Loucy (cell line): ENCODE data around the gene ST3GAL3.

Experiments used
- H2AFZ ChIP-seq: fragments of 200-600 bp; sonication (generic); 2 replicates; pipeline ENCODE4 v1.6.0; 2016; ENCODE audit warnings: antibody characterized with exemption, mild to moderate bottlenecking, low read length, moderate library complexity
- H3F3A ChIP-seq: fragments of 200-600 bp; 2 replicates; pipeline ENCODE4 v1.6.0; 2016; ENCODE audit warnings: antibody characterized with exemption, low read depth, mild to moderate bottlenecking
- H3K27me3 ChIP-seq: fragments of 200-600 bp; sonication (generic); 2 replicates; pipeline ENCODE4 v1.6.1; 2014; ENCODE audit warnings: low read length, mild to moderate bottlenecking; ENCODE audit not compliant: insufficient read depth, poor library complexity, severe bottlenecking
- H3K36me3 ChIP-seq: fragments of 200-600 bp; sonication (generic); 2 replicates; pipeline ENCODE4 v1.6.1; 2016; ENCODE audit warnings: low read length; ENCODE audit not compliant: insufficient read depth
- H3K4me1 ChIP-seq: fragments of 200-600 bp; sonication (generic); 2 replicates; pipeline ENCODE4 v1.5.1; 2014; ENCODE audit warnings: low read length, mild to moderate bottlenecking; ENCODE audit not compliant: insufficient read depth, poor library complexity, severe bottlenecking
- H3K4me2 ChIP-seq: fragments of 200-600 bp; sonication (generic); 2 replicates; pipeline ENCODE4 v1.6.0; 2014; ENCODE audit warnings: antibody characterized with exemption, low read length, low read depth, mild to moderate bottlenecking; ENCODE audit not compliant: poor library complexity, severe bottlenecking
- H3K4me3 ChIP-seq: fragments of 200-600 bp; sonication (generic); 2 replicates; pipeline ENCODE4 v1.5.1; 2014; ENCODE audit warnings: low read length, mild to moderate bottlenecking, mixed read lengths; ENCODE audit not compliant: poor library complexity, severe bottlenecking
- H3K79me2 ChIP-seq: fragments of 200-600 bp; sonication (generic); 2 replicates; pipeline ENCODE4 v1.6.1; 2014; ENCODE audit warnings: low read length; ENCODE audit not compliant: insufficient read depth
- H3K9ac ChIP-seq: fragments of 200-600 bp; sonication (generic); 2 replicates; pipeline ENCODE4 v1.6.0; 2014; ENCODE audit warnings: mild to moderate bottlenecking, low read depth, low read length, moderate library complexity; ENCODE audit not compliant: poor library complexity, severe bottlenecking
- H3K9me2 ChIP-seq: fragments of 200-600 bp; sonication (generic); replicated peaks from 2 replicates; pipeline ENCODE4 v1.6.1; 2016; ENCODE audit warnings: low read depth, low read length, mixed read lengths
- H3K9me3 ChIP-seq: fragments of 200-600 bp; sonication (generic); 2 replicates; pipeline ENCODE4 v1.6.1; 2014; ENCODE audit warnings: mild to moderate bottlenecking, antibody characterized with exemption, low read length, low read depth; ENCODE audit not compliant: insufficient read depth
- H4K20me1 ChIP-seq: fragments of 200-600 bp; sonication (generic); 2 replicates; pipeline ENCODE4 v1.6.0; 2014; ENCODE audit warnings: antibody characterized with exemption, low read length, mild to moderate bottlenecking; ENCODE audit not compliant: insufficient read depth, poor library complexity, severe bottlenecking
- CTCF ChIP-seq: fragments of 200-600 bp; sonication (generic); conservative IDR thresholded peaks from 2 replicates; pipeline ENCODE4 v1.5.1; 2014; ENCODE audit warnings: mild to moderate bottlenecking, antibody characterized with exemption, low read length
- EZH2phosphoT487 ChIP-seq: fragments of 200-600 bp; IDR thresholded peaks from 2 replicates; pipeline ENCODE4 v1.6.1; 2018; ENCODE audit warnings: antibody characterized with exemption, mild to moderate bottlenecking, moderate library complexity, borderline replicate concordance

Gene ST3GAL3

GRCh38 chr1:43783096-43783670 lies 75.8 kb downstream of the ST3GAL3 start:
- TF ChIP-seq EZH2phosphoT487 (no peak), CTCF (no peak)
- no peaks in the 10 kb centered on the region for H3K36me3 ChIP-seq
- peaks cover 36% of the 10 kb centered on the region for H3K4me1 ChIP-seq
- no peaks in the 10 kb centered on the region for H4K20me1 ChIP-seq
- no peak overlapping the region for H3K4me3 ChIP-seq
- H3F3A ChIP-seq = no peaks in the 10 kb centered on the region
- H3K9me3 ChIP-seq = 0 out of 2 replicates have a peak, but pooled peaks cover 6% of the 10 kb centered on the region
- no peaks in the 10 kb centered on the region for H3K9me2 ChIP-seq
- H2AFZ ChIP-seq = no peak overlapping the region
- H3K4me2 ChIP-seq = peak overlapping the region; percentile 9
- H3K79me2 ChIP-seq = no peaks in the 10 kb centered on the region
- no peaks in the 10 kb centered on the region for H3K27me3 ChIP-seq
- H3K9ac ChIP-seq = no peak overlapping the region

GRCh38 chr1:43783671-43784205 lies 76.4 kb downstream of the ST3GAL3 start:
- Histone ChIP-seq H2AFZ (no peak overlapping the region), H3K4me2 (peak overlapping the region; percentile 9), H3K4me1 (peaks cover 38% of the 10 kb centered on the region), H4K20me1 (no peaks in the 10 kb centered on the region), H3K4me3 (no peak overlapping the region), H3K27me3 (no peaks in the 10 kb centered on the region), H3K79me2 (no peaks in the 10 kb centered on the region), H3K9ac (no peak overlapping the region), H3F3A (no peaks in the 10 kb centered on the region), H3K36me3 (no peaks in the 10 kb centered on the region), H3K9me3 (0 out of 2 replicates have a peak, but pooled peaks cover 6% of the 10 kb centered on the region), H3K9me2 (no peaks in the 10 kb centered on the region)
- TF ChIP-seq CTCF (no peak), EZH2phosphoT487 (no peak)

GRCh38 chr1:43786201-43786958 lies 79.0 kb downstream of the ST3GAL3 start:
- no peaks in the 10 kb centered on the region for H3K27me3 ChIP-seq
- H3K79me2 ChIP-seq = no peaks in the 10 kb centered on the region
- peaks cover 55% of the 10 kb centered on the region for H3K4me1 ChIP-seq
- peak overlapping the region; percentile 1 for H3K9ac ChIP-seq
- no peaks in the 10 kb centered on the region for H3F3A ChIP-seq
- no peaks in the 10 kb centered on the region for H3K9me2 ChIP-seq
- no peaks in the 10 kb centered on the region for H4K20me1 ChIP-seq
- no peak for TF ChIP-seq EZH2phosphoT487
- TF ChIP-seq CTCF = no peak
- H3K4me2 ChIP-seq = peak overlapping the region; percentile 10
- H2AFZ ChIP-seq = no peak overlapping the region
- no peaks in the 10 kb centered on the region for H3K36me3 ChIP-seq
- no peak overlapping the region for H3K4me3 ChIP-seq
- H3K9me3 ChIP-seq = no peaks in the 10 kb centered on the region
